ENCODE measurements around the gene PTPRK. TPM values are rescaled to one million over a fixed set of nuclear protein-coding genes. Genes with fewer than 3 reads are reported as not detected.

Gene PTPRK
- polyA plus RNA-seq, result 3.1 and 11.0 TPM in 2 replicates

GRCh38 chr6:128520436-128521281 is at the start of gene PTPRK:
Gene PTPRK (minus strand): TSS chr6:128520599. CDS start chr6:128520358, 241 bp downstream.

Data from Purkinje cell (primary cell).